Urinary bladder (tissue), 4 donors: Measurements from ENCODE around the gene EDA. TPM values are rescaled to one million over a fixed set of nuclear protein-coding genes. Genes with fewer than 3 reads are reported as not detected.

Source experiments
- DNase-seq: peaks from one replicate; pipeline ENCODE4 v3.0.0-alpha.2; 2015; ENCODE audit errors: extremely low spot score
- H3K27ac ChIP-seq: one replicate; pipeline ENCODE4 v1.5.1; 2013; ENCODE audit warnings: low read depth, mild to moderate bottlenecking, moderate library complexity
- H3K36me3 ChIP-seq: one replicate; pipeline ENCODE4 v1.6.1; 2013; ENCODE audit warnings: mild to moderate bottlenecking, moderate library complexity; ENCODE audit not compliant: insufficient read depth
- H3K4me1 ChIP-seq: one replicate; pipeline ENCODE4 v1.6.1; 2013; ENCODE audit warnings: mild to moderate bottlenecking, moderate library complexity; ENCODE audit not compliant: insufficient read depth
- H3K4me3 ChIP-seq: one replicate; pipeline ENCODE4 v1.5.1; 2013; ENCODE audit warnings: low read depth, low read length
- WGBS: extraction: QIAGEN DNeasy Blood & Tissue Kit; methylation state at CpG from one replicate; pipeline ENCODE4 v1.1.7; 2013; 5-methylcytosine and 5-hydroxymethylcytosine counted together
- polyA plus RNA-seq: library from polyadenylated mRNA; stranded (reverse); fragments of 200-250 nt; gene quantifications from one replicate; pipeline ENCODE4 v1.2.3, GENCODE V29; 2013
- total RNA-seq: library from RNA; depleted of rRNA; stranded (reverse); fragments of >200 nt; gene quantifications from one replicate; pipeline ENCODE4 v1.2.3, GENCODE V29; 2014
- donor health status: healthy with polysubstance abuse.
- donor health status: healthy.

The EDA gene
- total RNA-seq (5.7 TPM), polyA plus RNA-seq (3.8 TPM)

GRCh38 chrX:69615779-69616456 lies at the start of gene EDA:
Gene EDA, plus strand, starts transcription at chrX:69616113.
- Histone ChIP-seq H3K4me1 (no peaks in the 10 kb centered on the region), H3K27ac (no peak within 1 kb of the TSS), H3K4me3 (peak within 1 kb of the TSS; percentile 52), H3K36me3 (no peaks in the 10 kb centered on the region)
- under 1% methylated on average over 55 of the region's 56 CpGs for WGBS
- peak; percentile 50 for DNase-seq

- Histone ChIP-seq H3K36me3 (no peaks in the 10 kb centered on the region), H3K4me1 (no peaks in the 10 kb centered on the region)
- WGBS: 87% methylated on average over 3 of the region's 3 CpGs
Measured at GRCh38 chrX:69568828-69569227, 47.1 kb upstream of the EDA start.

GRCh38 chrX:69597399-69597798 lies 18.5 kb upstream of the EDA start:
- no peak for DNase-seq
- H3K36me3 ChIP-seq: no peaks in the 10 kb centered on the region
- 57% methylated on average over 1 of the region's 1 CpG for WGBS
- H3K27ac ChIP-seq: no peak overlapping the region
- no peak overlapping the region for H3K4me3 ChIP-seq
- H3K4me1 ChIP-seq: no peaks in the 10 kb centered on the region

More at GRCh38 chrX:69568828-69569227, 47.1 kb upstream of the EDA start:
- Histone ChIP-seq H3K27ac (no peak overlapping the region), H3K4me3 (no peak overlapping the region)
- no peak for DNase-seq

DNA sequence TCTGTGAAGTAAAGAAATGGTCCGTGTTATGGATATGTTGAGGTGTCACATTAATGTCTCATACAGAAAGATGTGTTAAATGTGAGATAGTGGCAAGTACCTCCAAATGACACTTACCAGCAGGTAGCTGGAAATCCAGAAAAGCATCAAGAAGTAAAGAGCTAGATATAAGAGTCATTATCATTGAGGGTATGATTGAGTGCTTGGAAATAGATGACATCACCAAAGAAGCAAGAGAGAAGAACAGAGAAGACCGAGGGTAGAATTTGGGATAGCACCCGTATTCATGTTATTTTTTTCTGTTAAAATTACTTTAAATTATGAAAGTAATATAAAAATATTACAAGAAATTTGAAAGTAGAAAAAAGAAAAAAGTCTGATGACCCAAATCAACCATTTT lies 15.7 kb upstream of the EDA start:
- no peak for DNase-seq
- H3K27ac ChIP-seq: no peak overlapping the region
- no peaks in the 10 kb centered on the region for H3K4me1 ChIP-seq
- no peaks in the 10 kb centered on the region for H3K36me3 ChIP-seq
- 86% methylated on average over 3 of the region's 3 CpGs for WGBS
- no peak overlapping the region for H3K4me3 ChIP-seq

- no peaks in the 10 kb centered on the region for H3K36me3 ChIP-seq
- no peak overlapping the region for H3K27ac ChIP-seq
- no peak for DNase-seq
- H3K4me1 ChIP-seq: no peaks in the 10 kb centered on the region
- H3K4me3 ChIP-seq: no peak overlapping the region
- WGBS: 59% methylated on average over 3 of the region's 3 CpGs
Measured at GRCh38 chrX:69603566-69604194, 12.2 kb upstream of the EDA start.

GRCh38 chrX:69605521-69605920 lies 10.4 kb upstream of the EDA start:
- H3K27ac ChIP-seq: no peak overlapping the region
- WGBS: 77% methylated on average over 4 of the region's 4 CpGs
- DNase-seq: no peak
- H3K4me1 ChIP-seq: no peaks in the 10 kb centered on the region
- no peak overlapping the region for H3K4me3 ChIP-seq
- no peaks in the 10 kb centered on the region for H3K36me3 ChIP-seq

DNA sequence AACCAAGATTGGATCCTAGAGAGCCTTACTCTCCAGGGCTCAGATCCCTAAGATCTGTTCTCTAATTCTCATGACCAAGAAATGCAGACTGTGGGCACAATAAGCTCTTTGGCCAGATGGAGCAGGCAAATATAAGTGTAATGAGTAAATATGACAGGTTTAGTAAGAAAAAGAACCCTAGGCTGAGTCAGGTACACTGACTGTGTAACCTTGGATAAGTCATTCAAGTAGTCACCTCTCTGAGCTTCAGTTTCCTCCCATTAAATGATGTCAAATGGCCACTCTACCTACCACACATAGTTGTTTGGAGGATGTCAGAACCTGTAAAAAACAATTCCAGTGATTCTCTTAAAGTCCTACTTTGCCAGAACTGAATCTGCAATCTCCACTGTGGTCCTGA lies 8.3 kb upstream of the EDA start:
- H3K36me3 ChIP-seq: no peaks in the 10 kb centered on the region
- H3K4me3 ChIP-seq: no peak overlapping the region

GRCh38 chrX:69613946-69614345 lies 2.0 kb upstream of the EDA start:
- H3K4me3 ChIP-seq: no peak overlapping the region
- no peaks in the 10 kb centered on the region for H3K36me3 ChIP-seq
- DNase-seq: no peak
- H3K4me1 ChIP-seq: no peaks in the 10 kb centered on the region
- no peak overlapping the region for H3K27ac ChIP-seq
- 74% methylated on average over 1 of the region's 1 CpG for WGBS

More for the DNA sequence above, 8.3 kb upstream of the EDA start:
- Histone ChIP-seq H3K27ac (no peak overlapping the region), H3K4me1 (no peaks in the 10 kb centered on the region)
- no peak for DNase-seq

- Histone ChIP-seq H3K4me3 (no peak overlapping the region), H3K36me3 (no peaks in the 10 kb centered on the region), H3K27ac (no peak overlapping the region), H3K4me1 (no peaks in the 10 kb centered on the region)
- WGBS: 46% methylated on average over 4 of the region's 4 CpGs
- no peak for DNase-seq
Measured at GRCh38 chrX:69614886-69615285, 1.0 kb upstream of the EDA start.

- Histone ChIP-seq H3K4me3 (no peak overlapping the region), H3K36me3 (no peaks in the 10 kb centered on the region), H3K27ac (no peak overlapping the region), H3K4me1 (no peaks in the 10 kb centered on the region)
- 19% methylated on average over 7 of the region's 7 CpGs for WGBS
- no peak for DNase-seq
Measured at GRCh38 chrX:69615342-69615741, 571 bp upstream of the EDA start.

DNA sequence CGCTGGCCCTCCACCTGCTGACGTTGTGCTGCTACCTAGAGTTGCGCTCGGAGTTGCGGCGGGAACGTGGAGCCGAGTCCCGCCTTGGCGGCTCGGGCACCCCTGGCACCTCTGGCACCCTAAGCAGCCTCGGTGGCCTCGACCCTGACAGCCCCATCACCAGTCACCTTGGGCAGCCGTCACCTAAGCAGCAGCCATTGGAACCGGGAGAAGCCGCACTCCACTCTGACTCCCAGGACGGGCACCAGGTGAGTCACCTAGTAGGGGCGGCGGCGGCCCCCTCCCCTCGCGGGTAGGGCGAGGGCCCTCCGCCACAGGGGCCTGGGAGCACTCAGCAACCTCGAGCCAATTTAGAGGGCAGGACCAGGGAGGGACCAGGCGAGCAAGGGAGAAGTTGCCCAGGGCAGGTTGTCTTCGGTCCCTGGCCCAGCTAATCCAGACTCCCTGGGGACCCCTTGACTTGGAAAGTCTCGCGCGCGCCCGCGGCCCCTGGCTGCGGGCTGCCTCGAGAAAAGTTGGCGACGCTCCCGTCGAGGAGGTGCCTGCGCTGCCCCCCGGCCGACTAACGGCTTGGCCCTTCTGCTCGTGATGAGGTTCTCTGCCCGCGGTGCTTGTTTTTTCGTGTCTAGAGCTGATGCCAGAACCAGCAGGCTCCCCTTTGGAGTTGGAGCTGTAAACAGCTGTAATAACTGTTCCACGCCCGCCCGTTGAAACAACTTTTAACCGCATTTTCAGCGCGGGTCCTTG lies 717 bp downstream of the EDA start:
- DNase-seq: no peak
- Histone ChIP-seq H3K27ac (no peak overlapping the region), H3K36me3 (no peaks in the 10 kb centered on the region), H3K4me3 (peak overlapping the region; percentile 52), H3K4me1 (no peaks in the 10 kb centered on the region)
- WGBS: under 1% methylated on average over 51 of the region's 53 CpGs

DNA sequence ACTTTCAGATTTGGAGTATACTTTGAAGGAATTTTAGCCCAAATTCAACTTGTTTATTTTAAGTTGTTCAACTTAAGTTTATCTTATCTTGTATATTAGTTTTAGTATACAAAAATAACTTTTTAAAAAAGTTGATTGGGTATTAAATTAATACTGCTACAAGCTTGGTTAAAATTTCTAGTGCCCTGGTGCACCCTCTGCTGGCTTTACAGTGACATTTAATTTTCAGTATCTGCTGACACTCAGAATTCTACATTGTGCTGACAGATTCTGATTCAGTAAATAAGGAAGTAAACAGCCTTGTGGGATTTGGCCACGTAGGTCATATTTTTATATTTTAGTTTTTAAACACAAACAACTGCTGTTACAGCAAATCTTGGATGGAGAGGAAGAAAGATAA lies 2.9 kb downstream of the EDA start:
- no peak for DNase-seq
- Histone ChIP-seq H3K27ac (no peak overlapping the region), H3K4me3 (no peak overlapping the region), H3K4me1 (no peaks in the 10 kb centered on the region), H3K36me3 (no peaks in the 10 kb centered on the region)
- 2% methylated on average over 1 of the region's 1 CpG for WGBS

GRCh38 chrX:69626129-69626528 lies 10.2 kb downstream of the EDA start:
- Histone ChIP-seq H3K36me3 (no peaks in the 10 kb centered on the region), H3K27ac (no peak overlapping the region), H3K4me1 (no peaks in the 10 kb centered on the region), H3K4me3 (no peak overlapping the region)
- DNase-seq: no peak
- WGBS: 78% methylated on average over 1 of the region's 1 CpG

DNA sequence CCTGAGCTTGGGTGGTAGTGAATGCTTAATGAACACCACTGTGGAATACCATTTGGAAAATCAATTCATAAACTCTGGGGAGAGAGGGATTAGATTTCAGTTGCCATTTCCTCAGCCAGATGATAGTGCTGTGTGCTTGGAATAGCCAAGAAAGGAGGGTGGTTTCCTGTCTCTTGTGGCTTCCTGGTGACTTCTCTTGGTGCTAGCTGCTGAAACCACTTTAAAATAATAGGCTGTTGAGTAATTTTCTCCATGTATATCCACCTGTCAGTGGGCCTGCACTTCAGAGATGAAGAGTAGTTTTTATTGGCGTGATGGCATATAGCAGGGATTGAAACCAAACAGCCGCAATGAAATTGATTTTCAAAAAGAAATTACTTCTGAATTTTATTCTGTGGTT lies 11.8 kb downstream of the EDA start:
- Histone ChIP-seq H3K27ac (no peak overlapping the region), H3K36me3 (no peaks in the 10 kb centered on the region), H3K4me3 (no peak overlapping the region), H3K4me1 (no peaks in the 10 kb centered on the region)
- WGBS: 90% methylated on average over 2 of the region's 2 CpGs
- no peak for DNase-seq
